KMS-11 (cell line): ENCODE measurements around the gene TNN.

ENCODE experiments used
- H2AFZ ChIP-seq: fragments of 200-600 bp; sonication (generic); 2 replicates; pipeline ENCODE4 v1.6.1; 2016; ENCODE audit warnings: antibody characterized with exemption, mixed run types, low read depth
- H3K27ac ChIP-seq: fragments of 200-600 bp; sonication (generic); 2 replicates; pipeline ENCODE4 v1.6.1; 2016; ENCODE audit warnings: mild to moderate bottlenecking, mixed run types
- H3K27me3 ChIP-seq: fragments of 200-600 bp; sonication (generic); 2 replicates; pipeline ENCODE4 v1.6.1; 2017; ENCODE audit warnings: mild to moderate bottlenecking, low read depth, mixed run types, moderate library complexity; ENCODE audit not compliant: insufficient read depth
- H3K36me3 ChIP-seq: fragments of 200-600 bp; sonication (generic); 2 replicates; pipeline ENCODE4 v1.6.1; 2017; ENCODE audit warnings: mild to moderate bottlenecking, mixed run types; ENCODE audit not compliant: insufficient read depth
- H3K4me1 ChIP-seq: fragments of 200-600 bp; sonication (generic); 2 replicates; pipeline ENCODE4 v1.6.1; 2016; ENCODE audit warnings: mild to moderate bottlenecking, low read depth, mixed run types; ENCODE audit not compliant: poor library complexity, severe bottlenecking
- H3K4me2 ChIP-seq: fragments of 200-600 bp; sonication (generic); 2 replicates; pipeline ENCODE4 v1.7.0; 2016; ENCODE audit warnings: mild to moderate bottlenecking, mixed run types
- H3K4me3 ChIP-seq: fragments of 200-600 bp; sonication (generic); IDR thresholded peaks from 2 replicates; pipeline ENCODE4 v1.6.1; 2017; ENCODE audit warnings: low read depth, low read length, mixed read lengths; ENCODE audit not compliant: insufficient read depth
- H3K79me2 ChIP-seq: fragments of 200-600 bp; sonication (generic); 2 replicates; pipeline ENCODE4 v1.6.1; 2016; ENCODE audit warnings: low read depth, mixed run types; ENCODE audit not compliant: insufficient read depth
- H3K9ac ChIP-seq: fragments of 200-600 bp; sonication (generic); 2 replicates; pipeline ENCODE4 v1.6.1; 2016; ENCODE audit warnings: mild to moderate bottlenecking, mixed run types
- H4K20me1 ChIP-seq: fragments of 200-600 bp; sonication (generic); 2 replicates; pipeline ENCODE4 v1.6.1; 2016; ENCODE audit warnings: mild to moderate bottlenecking, mixed run types; ENCODE audit not compliant: insufficient read depth
- TF ChIP-seq, protein P1 (sequence below): fragments of 200-600 bp; sonication (generic); conservative IDR thresholded peaks from 2 replicates; pipeline ENCODE4 v1.6.1; 2017; ENCODE audit warnings: low read depth, mild to moderate bottlenecking, antibody characterized with exemption, low read length, moderate library complexity, mixed read lengths

The TNN gene

DNA sequence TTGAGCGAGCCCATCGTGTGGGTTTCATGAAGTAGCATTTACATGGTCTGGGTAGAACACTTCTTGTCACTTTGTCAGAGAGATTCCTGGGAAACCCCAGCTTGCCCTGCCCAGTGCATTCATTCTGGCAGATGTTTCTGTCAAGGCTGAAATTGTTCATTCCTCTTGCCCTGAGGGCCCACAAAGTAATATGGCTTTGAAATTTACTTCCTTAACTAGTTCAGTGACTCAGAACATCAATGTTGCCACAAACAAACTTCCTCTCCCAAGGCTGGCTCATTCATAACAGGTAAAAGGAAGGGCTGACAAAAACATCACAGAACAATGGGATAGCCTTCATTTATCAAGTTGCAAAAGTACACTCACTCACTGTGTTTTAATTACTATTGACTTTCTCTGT, 129.9 kb downstream of the TNN start:
- Histone ChIP-seq H3K27me3 (no peaks in the 10 kb centered on the region), H4K20me1 (no peaks in the 10 kb centered on the region), H3K27ac (no peak overlapping the region), H3K36me3 (no peaks in the 10 kb centered on the region), H3K79me2 (no peaks in the 10 kb centered on the region), H3K9ac (no peak overlapping the region), H2AFZ (no peak overlapping the region), H3K4me1 (peaks cover 5% of the 10 kb centered on the region), H3K4me3 (no peak overlapping the region), H3K4me2 (no peak overlapping the region)
- TF ChIP-seq, protein P1, sequence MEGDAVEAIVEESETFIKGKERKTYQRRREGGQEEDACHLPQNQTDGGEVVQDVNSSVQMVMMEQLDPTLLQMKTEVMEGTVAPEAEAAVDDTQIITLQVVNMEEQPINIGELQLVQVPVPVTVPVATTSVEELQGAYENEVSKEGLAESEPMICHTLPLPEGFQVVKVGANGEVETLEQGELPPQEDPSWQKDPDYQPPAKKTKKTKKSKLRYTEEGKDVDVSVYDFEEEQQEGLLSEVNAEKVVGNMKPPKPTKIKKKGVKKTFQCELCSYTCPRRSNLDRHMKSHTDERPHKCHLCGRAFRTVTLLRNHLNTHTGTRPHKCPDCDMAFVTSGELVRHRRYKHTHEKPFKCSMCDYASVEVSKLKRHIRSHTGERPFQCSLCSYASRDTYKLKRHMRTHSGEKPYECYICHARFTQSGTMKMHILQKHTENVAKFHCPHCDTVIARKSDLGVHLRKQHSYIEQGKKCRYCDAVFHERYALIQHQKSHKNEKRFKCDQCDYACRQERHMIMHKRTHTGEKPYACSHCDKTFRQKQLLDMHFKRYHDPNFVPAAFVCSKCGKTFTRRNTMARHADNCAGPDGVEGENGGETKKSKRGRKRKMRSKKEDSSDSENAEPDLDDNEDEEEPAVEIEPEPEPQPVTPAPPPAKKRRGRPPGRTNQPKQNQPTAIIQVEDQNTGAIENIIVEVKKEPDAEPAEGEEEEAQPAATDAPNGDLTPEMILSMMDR, result no peak
